ENCODE data around the gene TICAM2.

TICAM2 gene

DNA sequence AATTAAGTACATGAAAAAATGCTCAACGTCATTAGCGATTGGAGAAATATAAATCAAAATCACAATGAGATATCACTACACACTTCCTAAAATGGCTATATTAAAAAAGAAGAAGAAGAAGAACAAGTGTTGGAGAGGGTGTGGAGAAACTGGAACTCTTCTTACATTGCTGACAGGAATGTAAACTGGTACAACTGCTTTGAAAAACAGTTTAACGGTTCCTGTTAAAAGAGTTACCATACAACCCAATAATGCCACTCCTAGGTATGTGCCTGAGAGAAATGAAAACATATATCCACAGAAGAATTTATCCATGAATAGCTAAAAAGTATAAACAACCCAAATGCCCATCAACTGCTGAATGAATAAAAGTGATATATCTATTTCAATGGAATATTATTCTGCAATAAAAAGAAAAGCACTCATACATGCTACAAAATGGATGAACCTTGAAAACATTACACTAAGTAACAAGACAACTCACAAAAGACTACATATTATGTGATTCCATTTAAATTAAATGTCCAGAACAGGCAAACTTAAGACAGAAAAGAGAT lies 66.7 kb downstream of the TICAM2 start:
- H3K4me3 ChIP-seq (ENCODE audit: low read depth, low read length), result no peak overlapping the region
- TF ChIP-seq, protein P1, sequence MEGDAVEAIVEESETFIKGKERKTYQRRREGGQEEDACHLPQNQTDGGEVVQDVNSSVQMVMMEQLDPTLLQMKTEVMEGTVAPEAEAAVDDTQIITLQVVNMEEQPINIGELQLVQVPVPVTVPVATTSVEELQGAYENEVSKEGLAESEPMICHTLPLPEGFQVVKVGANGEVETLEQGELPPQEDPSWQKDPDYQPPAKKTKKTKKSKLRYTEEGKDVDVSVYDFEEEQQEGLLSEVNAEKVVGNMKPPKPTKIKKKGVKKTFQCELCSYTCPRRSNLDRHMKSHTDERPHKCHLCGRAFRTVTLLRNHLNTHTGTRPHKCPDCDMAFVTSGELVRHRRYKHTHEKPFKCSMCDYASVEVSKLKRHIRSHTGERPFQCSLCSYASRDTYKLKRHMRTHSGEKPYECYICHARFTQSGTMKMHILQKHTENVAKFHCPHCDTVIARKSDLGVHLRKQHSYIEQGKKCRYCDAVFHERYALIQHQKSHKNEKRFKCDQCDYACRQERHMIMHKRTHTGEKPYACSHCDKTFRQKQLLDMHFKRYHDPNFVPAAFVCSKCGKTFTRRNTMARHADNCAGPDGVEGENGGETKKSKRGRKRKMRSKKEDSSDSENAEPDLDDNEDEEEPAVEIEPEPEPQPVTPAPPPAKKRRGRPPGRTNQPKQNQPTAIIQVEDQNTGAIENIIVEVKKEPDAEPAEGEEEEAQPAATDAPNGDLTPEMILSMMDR (IDR thresholded peaks at IDR 0.05; ENCODE audit: borderline replicate concordance, insufficient read depth, low read depth, low read length), result no peak

DNA sequence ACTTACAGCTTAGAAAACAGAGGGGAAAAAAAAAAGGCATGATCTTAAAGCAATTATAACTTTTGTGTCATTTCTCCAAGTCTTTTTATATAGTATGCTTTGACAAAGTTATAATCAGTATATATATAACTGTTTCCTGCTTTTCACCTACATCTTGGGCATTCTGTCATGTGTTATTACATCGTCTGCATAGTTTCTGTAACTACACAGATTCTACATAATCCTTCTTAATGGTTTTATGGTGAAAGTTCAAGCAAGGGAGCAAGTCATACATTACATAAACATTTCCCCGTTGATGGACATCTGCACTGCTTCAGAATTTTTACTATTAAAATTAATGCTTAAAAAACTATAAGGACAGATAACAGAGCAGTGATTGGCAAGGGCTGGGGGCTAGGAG lies 69.8 kb downstream of the TICAM2 start:
- TF ChIP-seq, protein P1 (IDR thresholded peaks at IDR 0.05; ENCODE audit: borderline replicate concordance, insufficient read depth, low read depth, low read length), result no peak
- no peak overlapping the region for H3K4me3 ChIP-seq (ENCODE audit: low read depth, low read length)

DNA sequence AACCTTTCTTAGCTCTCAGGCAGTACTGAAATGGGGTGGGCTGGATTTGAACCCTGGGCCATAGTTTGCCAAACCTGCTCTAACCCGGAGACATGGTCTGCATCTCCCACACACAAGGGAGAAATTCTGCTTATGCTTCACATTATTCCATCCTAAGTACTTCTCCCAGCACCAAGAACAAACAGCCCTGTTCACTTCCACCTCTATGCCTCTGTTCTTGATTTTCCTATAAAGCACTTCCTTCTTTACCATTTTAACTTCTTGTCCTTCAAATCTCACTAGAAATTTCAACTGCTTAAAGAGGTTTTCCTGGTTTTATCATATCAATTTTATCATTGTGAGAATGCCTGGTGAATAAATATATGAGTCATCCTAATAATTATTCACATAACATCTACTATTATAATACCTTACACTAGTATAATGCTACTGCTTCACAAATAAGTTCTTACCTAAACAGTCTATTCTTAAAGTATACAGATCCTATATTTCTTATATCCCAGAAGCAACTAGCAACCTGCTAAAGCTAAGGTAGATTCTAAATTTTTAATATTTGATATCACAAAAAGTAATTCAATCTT lies 70.4 kb downstream of the TICAM2 start:
- H3K4me3 ChIP-seq (ENCODE audit: low read depth, low read length), result no peak overlapping the region
- TF ChIP-seq, protein P1 (IDR thresholded peaks at IDR 0.05; ENCODE audit: borderline replicate concordance, insufficient read depth, low read depth, low read length), result no peak

DNA sequence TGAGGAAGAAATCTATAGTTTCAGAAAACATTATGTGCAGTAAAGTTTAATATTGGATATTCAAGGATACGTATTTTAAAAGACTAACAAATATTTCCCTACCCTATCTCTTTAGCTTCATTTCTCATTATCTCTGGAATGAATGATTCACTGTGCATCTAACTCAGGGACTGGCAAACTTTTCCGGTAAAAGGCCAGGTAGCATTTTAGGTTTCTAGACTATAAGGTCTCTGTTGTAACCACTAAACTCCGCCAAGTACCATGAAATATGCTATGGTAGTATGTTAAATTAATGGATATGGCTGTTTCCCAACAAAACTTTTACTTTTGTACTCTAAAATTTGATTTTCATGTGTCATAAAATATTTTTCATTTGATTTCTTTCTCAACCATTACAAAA lies 70.9 kb downstream of the TICAM2 start:
- TF ChIP-seq, protein P1 (IDR thresholded peaks at IDR 0.05; ENCODE audit: borderline replicate concordance, insufficient read depth, low read depth, low read length), result no peak
- H3K4me3 ChIP-seq (ENCODE audit: low read depth, low read length), result no peak overlapping the region

DNA sequence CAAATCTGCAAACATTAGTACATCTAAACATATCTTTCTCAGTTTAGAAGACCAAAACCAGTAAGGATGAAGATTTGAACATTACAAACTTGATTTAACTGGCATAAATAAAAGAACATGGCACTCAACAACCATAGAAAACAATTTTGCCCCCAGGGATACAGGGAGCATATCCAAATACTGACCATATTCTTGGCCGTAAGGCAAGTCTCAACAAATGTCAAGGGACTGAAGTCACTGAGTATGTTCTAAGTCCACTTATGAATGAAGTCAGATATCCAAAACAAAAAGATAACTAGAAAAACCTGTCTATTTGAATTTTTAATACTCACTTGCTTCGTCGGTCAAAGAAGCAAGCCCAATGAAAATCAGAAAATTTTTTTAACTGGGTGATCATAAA lies 71.9 kb downstream of the TICAM2 start:
- TF ChIP-seq, protein P1 (IDR thresholded peaks at IDR 0.05; ENCODE audit: borderline replicate concordance, insufficient read depth, low read depth, low read length), result no peak
- no peak overlapping the region for H3K4me3 ChIP-seq (ENCODE audit: low read depth, low read length)
